HEK293 (cell line): ENCODE measurements around the gene CDT1.

Experiments
- CTCF ChIA-PET: fragments of 350-600 bp; formaldehyde crosslinking; extraction: SDS; loops from one replicate; lab custom pipeline; 2021; ENCODE audit warnings: antibody characterized with exemption; lab: Yijun Ruan, JAX
- POLR2A ChIA-PET: fragments of 300-600 bp; formaldehyde crosslinking; extraction: SDS; loops from one replicate; lab custom pipeline; 2020; ENCODE audit warnings: antibody characterized with exemption, inconsistent platforms; lab: Yijun Ruan, JAX
- H3K27ac ChIP-seq: fragments of 200-500 bp; sonication (Bioruptor generic); 2 replicates; pipeline ENCODE4 v1.5.1; 2014; ENCODE audit warnings: low read depth, low read length, control low read depth, inconsistent platforms; ENCODE audit errors: extremely low read depth
- H3K36me3 ChIP-seq, 2 experiments: fragments of 200-500 bp in 1 of 2; sonication (Bioruptor generic) in 1 of 2; 1 replicate in 1 of 2; 2 replicates in 1 of 2; pipeline ENCODE4 v1.5.1; 2014 to 2017; ENCODE audit warnings: inconsistent platforms in 2 of 2, low read length in 2 of 2; ENCODE audit not compliant: control insufficient read depth in 2 of 2, insufficient read depth in 1 of 2
- H3K4me1 ChIP-seq: fragments of 200-500 bp; sonication (Bioruptor generic); 2 replicates; pipeline ENCODE4 v1.5.1; 2014; ENCODE audit warnings: mild to moderate bottlenecking, low read length, inconsistent platforms; ENCODE audit not compliant: control insufficient read depth, insufficient read depth
- H3K4me3 ChIP-seq: 2 replicates; pipeline ENCODE4 v1.5.1; 2011; ENCODE audit warnings: low read depth, mild to moderate bottlenecking, control low read depth, low read length, moderate library complexity
- H3K9me3 ChIP-seq: fragments of 200-500 bp; sonication (Bioruptor generic); 2 replicates; pipeline ENCODE4 v1.5.1; 2014; ENCODE audit warnings: low read depth, low read length, inconsistent platforms; ENCODE audit not compliant: control insufficient read depth, insufficient read depth
- KLF1 ChIP-seq: fragments of 450-650 bp; formaldehyde crosslinking; IDR thresholded peaks from 2 replicates; pipeline ENCODE4 v1.5.1; 2016; ENCODE audit warnings: missing biosample characterization, missing genetic modification characterization
- ZBTB48 ChIP-seq: fragments of 450-650 bp; formaldehyde crosslinking; IDR thresholded peaks from 2 replicates; pipeline ENCODE4 v1.5.1; 2016; ENCODE audit warnings: missing biosample characterization, missing genetic modification characterization
- ZBTB8A ChIP-seq: fragments of 450-650 bp; formaldehyde crosslinking; IDR thresholded peaks from 2 replicates; pipeline ENCODE4 v1.5.1; 2016; ENCODE audit warnings: missing biosample characterization, missing genetic modification characterization
- ZNF2 ChIP-seq: fragments of 450-650 bp; formaldehyde crosslinking; IDR thresholded peaks from 2 replicates; pipeline ENCODE4 v1.5.1; 2016; ENCODE audit warnings: missing biosample characterization, missing genetic modification characterization
- ZNF202 ChIP-seq: fragments of 450-650 bp; formaldehyde crosslinking; IDR thresholded peaks from 2 replicates; pipeline ENCODE4 v1.5.1; 2016; ENCODE audit warnings: missing biosample characterization, missing genetic modification characterization, borderline replicate concordance
- ZNF211 ChIP-seq: fragments of 450-650 bp; formaldehyde crosslinking; IDR thresholded peaks from 2 replicates; pipeline ENCODE4 v1.5.1; 2016; ENCODE audit warnings: low read depth, missing biosample characterization, missing genetic modification characterization
- ZNF214 ChIP-seq: fragments of 450-650 bp; formaldehyde crosslinking; IDR thresholded peaks from 2 replicates; pipeline ENCODE4 v1.5.1; 2017; ENCODE audit warnings: missing biosample characterization, mild to moderate bottlenecking, missing genetic modification characterization, borderline replicate concordance
- ZNF24 ChIP-seq: fragments of 450-650 bp; formaldehyde crosslinking; IDR thresholded peaks from 2 replicates; pipeline ENCODE4 v1.5.1; 2016; ENCODE audit warnings: missing biosample characterization, missing genetic modification characterization
- ZNF292 ChIP-seq: fragments of 450-650 bp; formaldehyde crosslinking; IDR thresholded peaks from 2 replicates; pipeline ENCODE4 v1.5.1; 2016; ENCODE audit warnings: low read depth, missing biosample characterization, missing genetic modification characterization, borderline replicate concordance
- ZNF302 ChIP-seq: fragments of 450-650 bp; formaldehyde crosslinking; IDR thresholded peaks from 2 replicates; pipeline ENCODE4 v1.5.1; 2016; ENCODE audit warnings: missing biosample characterization, missing genetic modification characterization, low read depth
- ZNF311 ChIP-seq: fragments of 450-650 bp; formaldehyde crosslinking; IDR thresholded peaks from 2 replicates; pipeline ENCODE4 v1.5.1; 2017; ENCODE audit warnings: missing biosample characterization, missing genetic modification characterization, borderline replicate concordance
- ZNF350 ChIP-seq: fragments of 450-650 bp; formaldehyde crosslinking; IDR thresholded peaks from 2 replicates; pipeline ENCODE4 v1.5.0; 2017; ENCODE audit warnings: missing biosample characterization, mild to moderate bottlenecking, missing genetic modification characterization
- ZNF394 ChIP-seq: fragments of 450-650 bp; formaldehyde crosslinking; IDR thresholded peaks from 2 replicates; pipeline ENCODE4 v1.5.1; 2016; ENCODE audit warnings: missing biosample characterization, missing genetic modification characterization, mild to moderate bottlenecking, moderate library complexity, borderline replicate concordance
- ZNF423 ChIP-seq: fragments of 450-650 bp; formaldehyde crosslinking; IDR thresholded peaks from 2 replicates; pipeline ENCODE4 v1.5.1; 2016; ENCODE audit warnings: missing biosample characterization, missing genetic modification characterization
- ZNF433 ChIP-seq: fragments of 450-650 bp; formaldehyde crosslinking; IDR thresholded peaks from 2 replicates; pipeline ENCODE4 v1.5.1; 2016; ENCODE audit warnings: missing biosample characterization, missing genetic modification characterization, low read depth
- ZNF510 ChIP-seq: fragments of 450-650 bp; formaldehyde crosslinking; IDR thresholded peaks from 2 replicates; pipeline ENCODE4 v1.5.1; 2018; ENCODE audit warnings: mild to moderate bottlenecking, missing genetic modification characterization, missing biosample characterization; ENCODE audit not compliant: insufficient replicate concordance
- ZNF544 ChIP-seq: fragments of 450-650 bp; formaldehyde crosslinking; IDR thresholded peaks from 2 replicates; pipeline ENCODE4 v1.5.0; 2017; ENCODE audit warnings: missing biosample characterization, missing genetic modification characterization
- ZNF600 ChIP-seq: fragments of 450-650 bp; formaldehyde crosslinking; IDR thresholded peaks from 2 replicates; pipeline ENCODE4 v1.5.1; 2016; ENCODE audit warnings: missing biosample characterization, missing genetic modification characterization
- TF ChIP-seq, protein P1 (sequence below): fragments of 450-650 bp; formaldehyde crosslinking; IDR thresholded peaks from 2 replicates; pipeline ENCODE4 v1.5.1; 2017; ENCODE audit warnings: missing biosample characterization, missing genetic modification characterization
- TF ChIP-seq, protein P2 (sequence below): fragments of 450-650 bp; formaldehyde crosslinking; IDR thresholded peaks from 2 replicates; pipeline ENCODE4 v1.5.1; 2017; ENCODE audit warnings: missing biosample characterization, missing genetic modification characterization
- TF ChIP-seq, protein P3 (sequence below): fragments of 450-650 bp; formaldehyde crosslinking; IDR thresholded peaks from 2 replicates; pipeline ENCODE4 v1.5.1; 2016; ENCODE audit warnings: missing biosample characterization, missing genetic modification characterization, borderline replicate concordance

The CDT1 gene

DNA sequence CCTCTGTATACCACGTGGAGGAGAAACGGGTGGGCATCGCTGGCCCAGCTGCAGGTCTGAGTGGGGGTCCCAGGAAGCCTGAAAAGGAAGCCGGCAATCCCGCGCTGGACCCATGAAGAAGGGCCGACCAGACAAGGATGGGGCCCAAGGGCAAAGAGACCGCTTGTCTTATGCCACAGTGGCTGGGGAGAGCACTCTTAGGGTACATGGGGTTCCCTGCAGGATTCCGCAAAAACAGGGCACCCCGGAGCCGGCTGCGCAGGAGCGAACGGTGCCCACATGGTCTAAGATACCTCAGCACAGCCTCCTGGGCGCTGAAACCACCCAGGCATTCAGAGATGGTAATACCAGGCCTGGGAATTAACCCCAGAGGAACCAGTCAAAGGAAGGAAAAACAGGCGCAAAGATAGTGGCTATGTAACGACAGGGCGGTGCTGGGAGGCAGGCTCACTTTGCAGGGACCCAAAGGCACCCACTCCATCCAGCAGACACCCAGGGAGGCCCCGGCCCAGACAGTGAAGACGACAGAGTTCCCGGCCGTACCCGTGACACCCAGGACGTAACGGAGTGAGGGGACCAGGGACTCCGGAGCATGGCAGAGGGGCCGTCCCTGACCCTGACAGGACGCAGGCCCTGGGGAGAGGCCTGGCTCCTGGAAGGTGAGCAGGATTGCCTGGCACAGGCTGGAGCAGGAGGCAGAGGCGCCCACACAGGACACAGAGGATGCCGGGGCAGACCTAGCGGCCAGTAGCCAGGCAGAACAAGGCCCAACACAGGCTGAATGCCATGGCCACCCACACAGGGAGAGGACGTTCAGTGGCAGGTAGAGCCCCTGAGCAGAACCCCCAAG is 28.8 kb upstream of the CDT1 start:
- CTCF ChIA-PET, result interaction anchor here (1.2 to 9.2 kb wide), 4 partner anchors 11 to 38 kb away, joined by 4 to 58 read pairs (median 4); no protein-coding TSS in a partner anchor
- Histone ChIP-seq H3K9me3 (no peaks in the 10 kb centered on the region), H3K4me1 (peaks cover 25% of the 10 kb centered on the region), H3K4me3 (no peak overlapping the region), H3K36me3 (no peaks in the 10 kb centered on the region), H3K27ac (no peak overlapping the region; the same call in 1 of the 2 replicates)
- TF ChIP-seq ZNF394 (tag by site-specific recombination) (no peak), ZNF292 (tag by site-specific recombination) (no peak), ZNF600 (tag by site-specific recombination) (peak; percentile 70)
- POLR2A ChIA-PET, result interaction anchor here (0.7 to 1.4 kb wide), 2 partner anchors 10 to 215 kb away, joined by 3 to 10 read pairs; partner anchors contain the start of gene PIEZO1

DNA sequence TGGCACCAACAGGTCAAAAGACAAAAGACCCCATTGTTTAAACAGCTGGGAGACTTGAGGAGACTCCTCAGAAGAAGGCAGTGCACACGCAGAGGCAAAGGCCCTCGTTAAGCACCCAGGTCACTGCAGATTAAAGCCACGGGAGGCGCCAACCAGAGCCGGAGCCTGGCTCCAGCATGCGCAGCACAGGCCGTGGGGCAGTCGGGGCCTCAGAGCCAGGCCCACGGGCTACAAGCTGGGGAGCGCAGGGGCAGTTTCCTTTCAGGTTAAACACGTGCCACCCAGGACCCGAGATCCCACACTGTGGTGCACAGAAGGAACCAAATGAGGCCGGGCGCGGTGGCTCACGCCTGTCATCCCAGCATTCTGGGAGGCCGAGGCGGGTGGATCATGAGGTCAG is 27.8 kb upstream of the CDT1 start:
- POLR2A ChIA-PET, result no interaction called here
- H3K4me1 ChIP-seq, result peaks cover 23% of the 10 kb centered on the region
- H3K36me3 ChIP-seq, result no peaks in the 10 kb centered on the region
- H3K4me3 ChIP-seq, result no peak overlapping the region
- TF ChIP-seq, protein P1, sequence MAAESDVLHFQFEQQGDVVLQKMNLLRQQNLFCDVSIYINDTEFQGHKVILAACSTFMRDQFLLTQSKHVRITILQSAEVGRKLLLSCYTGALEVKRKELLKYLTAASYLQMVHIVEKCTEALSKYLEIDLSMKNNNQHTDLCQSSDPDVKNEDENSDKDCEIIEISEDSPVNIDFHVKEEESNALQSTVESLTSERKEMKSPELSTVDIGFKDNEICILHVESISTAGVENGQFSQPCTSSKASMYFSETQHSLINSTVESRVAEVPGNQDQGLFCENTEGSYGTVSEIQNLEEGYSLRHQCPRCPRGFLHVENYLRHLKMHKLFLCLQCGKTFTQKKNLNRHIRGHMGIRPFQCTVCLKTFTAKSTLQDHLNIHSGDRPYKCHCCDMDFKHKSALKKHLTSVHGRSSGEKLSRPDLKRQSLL (tag by site-specific recombination), result peak; percentile 39; the same call in 1 of the 2 replicates
- TF ChIP-seq ZNF423 (tag by site-specific recombination), result no peak
- H3K9me3 ChIP-seq, result no peaks in the 10 kb centered on the region
- CTCF ChIA-PET, result interaction anchor here (1.3 kb wide), 1 partner anchor 38 kb away, joined by 5 read pairs; no protein-coding TSS in a partner anchor
- H3K27ac ChIP-seq, result no peak overlapping the region

DNA sequence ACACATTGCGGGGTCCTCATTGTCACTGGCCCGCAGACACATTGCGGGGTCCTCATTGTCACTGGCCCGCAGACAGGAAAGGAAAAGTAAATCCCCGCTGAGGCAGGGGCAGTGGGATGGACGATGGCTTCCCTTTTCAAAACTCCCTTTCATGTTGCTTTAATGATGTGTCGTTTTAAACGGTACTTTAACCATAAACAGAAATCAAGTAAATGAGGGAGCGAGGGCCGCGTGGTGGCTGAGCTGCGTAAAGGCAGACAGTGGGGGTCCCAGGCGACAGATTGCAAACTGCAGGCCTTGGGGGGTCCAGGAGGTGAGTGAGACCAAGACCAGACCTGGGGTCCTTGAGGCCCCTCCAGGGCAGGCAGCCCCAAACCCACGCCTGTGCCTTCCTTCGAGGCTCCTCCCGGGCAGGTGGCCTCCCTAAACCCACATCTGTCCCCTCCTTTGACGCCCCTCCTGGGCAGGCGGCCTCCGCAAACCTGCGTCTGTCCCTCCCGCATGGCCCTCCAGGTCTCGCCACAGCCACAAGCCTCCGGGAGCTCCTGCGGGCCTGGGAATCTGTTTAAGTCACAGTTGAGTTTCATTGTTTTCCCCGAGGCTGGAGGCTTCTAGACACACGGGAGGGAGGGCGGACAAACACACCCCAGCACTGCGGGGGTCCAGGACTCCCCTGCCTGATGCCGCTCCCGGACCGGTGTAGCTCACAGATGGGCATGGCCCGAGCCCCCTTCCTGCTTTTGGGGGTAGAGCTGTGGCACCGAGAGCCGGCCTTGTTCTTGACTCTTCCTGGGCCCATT is 25.9 kb upstream of the CDT1 start:
- POLR2A ChIA-PET, result no interaction called here
- Histone ChIP-seq H3K36me3 (no peaks in the 10 kb centered on the region), H3K27ac (no peak overlapping the region), H3K9me3 (no peaks in the 10 kb centered on the region), H3K4me1 (peaks cover 31% of the 10 kb centered on the region), H3K4me3 (no peak overlapping the region)
- CTCF ChIA-PET, result interaction anchor here (0.7 kb wide), 1 partner anchor 345 kb away, joined by 3 read pairs; no protein-coding TSS in a partner anchor
- no peak for TF ChIP-seq ZNF311 (tag by site-specific recombination)
- peak; percentile 74 for TF ChIP-seq ZBTB8A
- no peak for TF ChIP-seq ZNF510 (tag by site-specific recombination)
- TF ChIP-seq ZNF211 (tag by site-specific recombination), result no peak
- TF ChIP-seq, protein P2, sequence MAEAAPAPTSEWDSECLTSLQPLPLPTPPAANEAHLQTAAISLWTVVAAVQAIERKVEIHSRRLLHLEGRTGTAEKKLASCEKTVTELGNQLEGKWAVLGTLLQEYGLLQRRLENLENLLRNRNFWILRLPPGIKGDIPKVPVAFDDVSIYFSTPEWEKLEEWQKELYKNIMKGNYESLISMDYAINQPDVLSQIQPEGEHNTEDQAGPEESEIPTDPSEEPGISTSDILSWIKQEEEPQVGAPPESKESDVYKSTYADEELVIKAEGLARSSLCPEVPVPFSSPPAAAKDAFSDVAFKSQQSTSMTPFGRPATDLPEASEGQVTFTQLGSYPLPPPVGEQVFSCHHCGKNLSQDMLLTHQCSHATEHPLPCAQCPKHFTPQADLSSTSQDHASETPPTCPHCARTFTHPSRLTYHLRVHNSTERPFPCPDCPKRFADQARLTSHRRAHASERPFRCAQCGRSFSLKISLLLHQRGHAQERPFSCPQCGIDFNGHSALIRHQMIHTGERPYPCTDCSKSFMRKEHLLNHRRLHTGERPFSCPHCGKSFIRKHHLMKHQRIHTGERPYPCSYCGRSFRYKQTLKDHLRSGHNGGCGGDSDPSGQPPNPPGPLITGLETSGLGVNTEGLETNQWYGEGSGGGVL (tag by site-specific recombination), result no peak
- TF ChIP-seq ZNF2 (tag by site-specific recombination), result no peak
- TF ChIP-seq ZNF433, result no peak
- TF ChIP-seq ZNF292 (tag by site-specific recombination), result no peak
- no peak for TF ChIP-seq ZNF202 (tag by site-specific recombination)
- TF ChIP-seq ZNF24, result no peak
- TF ChIP-seq, protein P3, sequence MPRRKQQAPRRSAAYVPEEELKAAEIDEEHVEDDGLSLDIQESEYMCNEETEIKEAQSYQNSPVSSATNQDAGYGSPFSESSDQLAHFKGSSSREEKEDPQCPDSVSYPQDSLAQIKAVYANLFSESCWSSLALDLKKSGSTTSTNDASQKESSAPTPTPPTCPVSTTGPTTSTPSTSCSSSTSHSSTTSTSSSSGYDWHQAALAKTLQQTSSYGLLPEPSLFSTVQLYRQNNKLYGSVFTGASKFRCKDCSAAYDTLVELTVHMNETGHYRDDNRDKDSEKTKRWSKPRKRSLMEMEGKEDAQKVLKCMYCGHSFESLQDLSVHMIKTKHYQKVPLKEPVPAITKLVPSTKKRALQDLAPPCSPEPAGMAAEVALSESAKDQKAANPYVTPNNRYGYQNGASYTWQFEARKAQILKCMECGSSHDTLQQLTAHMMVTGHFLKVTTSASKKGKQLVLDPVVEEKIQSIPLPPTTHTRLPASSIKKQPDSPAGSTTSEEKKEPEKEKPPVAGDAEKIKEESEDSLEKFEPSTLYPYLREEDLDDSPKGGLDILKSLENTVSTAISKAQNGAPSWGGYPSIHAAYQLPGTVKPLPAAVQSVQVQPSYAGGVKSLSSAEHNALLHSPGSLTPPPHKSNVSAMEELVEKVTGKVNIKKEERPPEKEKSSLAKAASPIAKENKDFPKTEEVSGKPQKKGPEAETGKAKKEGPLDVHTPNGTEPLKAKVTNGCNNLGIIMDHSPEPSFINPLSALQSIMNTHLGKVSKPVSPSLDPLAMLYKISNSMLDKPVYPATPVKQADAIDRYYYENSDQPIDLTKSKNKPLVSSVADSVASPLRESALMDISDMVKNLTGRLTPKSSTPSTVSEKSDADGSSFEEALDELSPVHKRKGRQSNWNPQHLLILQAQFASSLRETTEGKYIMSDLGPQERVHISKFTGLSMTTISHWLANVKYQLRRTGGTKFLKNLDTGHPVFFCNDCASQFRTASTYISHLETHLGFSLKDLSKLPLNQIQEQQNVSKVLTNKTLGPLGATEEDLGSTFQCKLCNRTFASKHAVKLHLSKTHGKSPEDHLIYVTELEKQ, result no peak
- TF ChIP-seq ZBTB48 (tag by site-specific recombination), result no peak
- TF ChIP-seq ZNF423 (tag by site-specific recombination), result peak; percentile 61; the same call in 1 of the 2 replicates
- TF ChIP-seq ZNF302 (tag by site-specific recombination), result no peak
- TF ChIP-seq ZNF544 (tag by site-specific recombination), result no peak
- TF ChIP-seq KLF1 (tag by site-specific recombination), result peak; percentile 13; the same call in 1 of the 2 replicates
- no peak for TF ChIP-seq ZNF350
- TF ChIP-seq ZNF214 (tag by site-specific recombination), result no peak
